Activated CD8-positive, alpha-beta memory T cell treated with anti-CD3 and anti-CD28 coated beads, Interleukin-2, amount 50 U/mL, for 1 hour (primary cell): ENCODE results near the gene OIP5.

Experiments
- DNase-seq: peaks from one replicate; pipeline ENCODE4 v3.0.0-alpha.2; 2020; ENCODE audit errors: extremely low read depth

The OIP5 gene

DNA sequence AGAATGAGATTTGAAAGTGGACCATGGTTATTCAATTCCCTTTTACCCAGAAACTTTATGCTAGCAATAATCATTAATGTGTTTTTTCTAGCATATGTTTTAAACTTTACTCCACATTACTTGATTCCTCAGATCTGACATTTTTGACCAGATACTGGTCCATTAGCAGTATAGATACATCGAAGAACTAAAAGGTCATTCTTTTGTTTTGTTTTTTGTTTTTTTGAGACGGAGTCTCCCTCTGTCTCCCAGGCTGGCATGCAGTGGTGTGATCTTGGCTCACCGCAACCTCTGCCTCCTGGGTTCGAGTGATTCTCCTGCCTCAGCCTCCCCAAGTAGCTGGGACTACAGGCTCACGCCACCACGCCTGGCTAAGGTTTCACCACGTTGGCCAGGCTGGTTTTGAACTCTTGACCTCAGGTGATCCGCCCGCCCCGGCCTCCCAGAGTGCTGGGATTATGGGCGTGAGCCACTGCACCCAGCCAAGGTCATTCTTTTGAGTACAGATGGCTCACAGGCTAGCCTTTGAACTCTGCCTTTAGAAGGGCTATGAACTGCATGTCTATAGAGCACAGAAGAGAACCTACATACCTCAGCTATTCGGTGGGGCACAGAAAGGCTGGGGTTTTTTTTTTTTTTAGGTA, 72.7 kb downstream of the OIP5 start:
- no peak for DNase-seq
